Tibial nerve (tissue), 4 donors: ENCODE results near the gene FRMD4A. TPM values are rescaled to one million over a fixed set of nuclear protein-coding genes. Genes with fewer than 3 reads are reported as not detected.

Experiments
- DNase-seq, 2 donors: peaks; one replicate each; pipeline ENCODE4 v3.0.0-alpha.2; 2019; ENCODE audit warnings: low spot score in 2 of 2
- H3K27ac ChIP-seq, 4 donors: fragments of 200-600 bp; sonication (generic) in 3 of 4; one replicate each; pipeline ENCODE4 v1.5.1; 2017 to 2019; ENCODE audit warnings: mild to moderate bottlenecking in 1 of 4
- H3K27me3 ChIP-seq, 2 donors: fragments of 200-600 bp; sonication (generic) in 1 of 2; one replicate each; pipeline versions ENCODE4 v1.5.1 to v1.6.0; 2017 to 2019
- H3K36me3 ChIP-seq, 3 donors: fragments of 200-600 bp; sonication (generic); one replicate each; pipeline ENCODE4 v1.5.1; 2018 to 2019
- H3K4me1 ChIP-seq, 4 donors: fragments of 200-600 bp; sonication (generic) in 3 of 4; one replicate each; pipeline ENCODE4 v1.5.1; 2017 to 2019
- H3K4me3 ChIP-seq, 4 donors: fragments of 200-600 bp; sonication (generic) in 3 of 4; one replicate each; pipeline ENCODE4 v1.5.1; 2017 to 2019; ENCODE audit warnings: mild to moderate bottlenecking in 1 of 4, moderate library complexity in 1 of 4
- H3K9me3 ChIP-seq, 4 donors: fragments of 200-600 bp; sonication (generic) in 3 of 4; one replicate each; pipeline ENCODE4 v1.5.1; 2017 to 2019
- EP300 ChIP-seq, 2 donors: sonication (generic); formaldehyde crosslinking; IDR thresholded peaks; one replicate each; pipeline ENCODE4 v1.6.1; 2017; ENCODE audit warnings: antibody characterized with exemption in 2 of 2, mild to moderate bottlenecking in 1 of 2
- POLR2A ChIP-seq, 2 donors: fragments of 450-650 bp; IDR thresholded peaks; one replicate each; pipeline ENCODE4 v1.6.1; 2017; ENCODE audit warnings: antibody characterized with exemption in 2 of 2, mild to moderate bottlenecking in 2 of 2, moderate library complexity in 2 of 2
- WGBS, 2 donors: methylation state at CpG; one replicate each; pipeline ENCODE4 v1.1.5; 2018; 5-methylcytosine and 5-hydroxymethylcytosine counted together
- total RNA-seq, 4 donors: library from RNA; depleted of rRNA; stranded (reverse); fragments of >200 nt; gene quantifications; one replicate each; pipeline ENCODE4 v1.1.0, GENCODE V29; 2016
- TF ChIP-seq, protein P1 (sequence below), 5 experiments: fragments of 200-600 bp in 3 of 5; fragments of 450-650 bp in 2 of 5; sonication (generic) in 3 of 5; IDR thresholded peaks; one replicate each; pipeline ENCODE4 v1.5.1; 2016 to 2019; ENCODE audit warnings: antibody characterized with exemption in 5 of 5, mild to moderate bottlenecking in 3 of 5, moderate library complexity in 2 of 5

The FRMD4A gene
- total RNA-seq, 4 donors from 2014 or later, result 39.8 to 89.7 (median 53.9) TPM

DNA sequence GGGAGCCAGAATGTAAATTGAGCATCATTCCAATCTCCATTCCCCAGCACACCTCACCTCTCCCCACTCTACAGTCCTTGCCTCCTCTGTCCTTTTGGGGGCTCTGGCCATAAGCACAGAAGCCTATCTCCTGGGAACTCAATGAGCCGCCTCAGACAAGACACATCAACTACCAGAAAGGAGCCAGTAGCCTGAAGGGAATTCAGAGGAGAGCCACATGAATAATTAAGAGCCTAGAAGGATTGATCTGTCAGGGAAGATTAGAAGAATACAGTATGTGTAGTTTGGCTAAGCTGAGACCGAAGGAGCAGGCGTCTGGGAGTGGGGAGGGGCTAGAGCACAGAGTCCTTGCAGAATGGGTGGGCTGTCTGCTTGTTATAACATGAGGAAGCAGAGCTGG is 31.2 kb downstream of the FRMD4A start:
- no peaks in the 10 kb centered on the region for H3K36me3 ChIP-seq
- no peak overlapping the region for H3K27ac ChIP-seq
- H3K9me3 ChIP-seq, result no peaks in the 10 kb centered on the region
- TF ChIP-seq EP300 (IDR thresholded peaks at IDR 0.05) (no peak), POLR2A (IDR thresholded peaks at IDR 0.05) (no peak)
- TF ChIP-seq, protein P1, sequence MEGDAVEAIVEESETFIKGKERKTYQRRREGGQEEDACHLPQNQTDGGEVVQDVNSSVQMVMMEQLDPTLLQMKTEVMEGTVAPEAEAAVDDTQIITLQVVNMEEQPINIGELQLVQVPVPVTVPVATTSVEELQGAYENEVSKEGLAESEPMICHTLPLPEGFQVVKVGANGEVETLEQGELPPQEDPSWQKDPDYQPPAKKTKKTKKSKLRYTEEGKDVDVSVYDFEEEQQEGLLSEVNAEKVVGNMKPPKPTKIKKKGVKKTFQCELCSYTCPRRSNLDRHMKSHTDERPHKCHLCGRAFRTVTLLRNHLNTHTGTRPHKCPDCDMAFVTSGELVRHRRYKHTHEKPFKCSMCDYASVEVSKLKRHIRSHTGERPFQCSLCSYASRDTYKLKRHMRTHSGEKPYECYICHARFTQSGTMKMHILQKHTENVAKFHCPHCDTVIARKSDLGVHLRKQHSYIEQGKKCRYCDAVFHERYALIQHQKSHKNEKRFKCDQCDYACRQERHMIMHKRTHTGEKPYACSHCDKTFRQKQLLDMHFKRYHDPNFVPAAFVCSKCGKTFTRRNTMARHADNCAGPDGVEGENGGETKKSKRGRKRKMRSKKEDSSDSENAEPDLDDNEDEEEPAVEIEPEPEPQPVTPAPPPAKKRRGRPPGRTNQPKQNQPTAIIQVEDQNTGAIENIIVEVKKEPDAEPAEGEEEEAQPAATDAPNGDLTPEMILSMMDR (IDR thresholded peaks at IDR 0.05), result no peak
- H3K4me1 ChIP-seq, result peaks cover 0 to 6% (median 0%) of the 10 kb centered on the region in 4 donors
- WGBS, 2 donors, result 49 to 59% methylated on average over 3 of the region's 3 CpGs
- H3K27me3 ChIP-seq, result no peaks in the 10 kb centered on the region
- H3K4me3 ChIP-seq, result no peak overlapping the region
- no peak for DNase-seq

DNA sequence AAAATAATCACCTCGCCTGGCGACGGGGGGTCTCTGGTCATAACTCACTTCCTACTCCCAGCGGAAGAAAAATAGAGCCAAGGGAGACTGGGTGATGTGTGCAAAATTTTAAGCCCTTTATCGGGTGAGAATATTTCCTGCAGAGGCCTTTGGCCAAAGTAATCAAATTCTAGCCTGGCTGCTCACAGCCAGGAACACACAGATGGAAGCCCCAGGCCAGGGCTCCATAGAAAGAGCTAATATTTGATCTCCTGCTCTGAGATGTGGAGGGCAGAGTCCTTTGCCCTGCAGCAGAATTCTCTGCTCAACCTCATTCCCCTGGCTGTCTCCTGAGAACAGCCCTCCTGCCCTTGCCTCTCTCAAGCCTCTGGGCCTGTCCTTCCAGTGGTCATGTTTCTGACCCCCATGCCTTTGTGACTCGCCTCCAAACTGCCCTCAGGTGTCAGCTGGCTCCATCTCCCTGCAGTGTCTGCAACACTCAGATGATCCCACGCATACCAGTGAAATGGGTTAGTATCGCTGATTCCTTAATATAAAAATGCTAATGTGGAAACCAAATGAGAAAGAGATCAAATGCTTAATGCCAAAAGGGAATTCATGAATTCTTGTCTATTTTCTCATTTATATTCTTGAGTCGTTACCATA is 34.5 kb downstream of the FRMD4A start:
- Histone ChIP-seq H3K9me3 (peaks cover 0 to 17% (median 2%) of the 10 kb centered on the region in 4 donors), H3K4me1 (peaks cover 0 to 6% (median 0%) of the 10 kb centered on the region in 4 donors), H3K36me3 (no peaks in the 10 kb centered on the region), H3K27ac (no peak overlapping the region), H3K4me3 (no peak overlapping the region), H3K27me3 (no peaks in the 10 kb centered on the region)
- no peak for DNase-seq
- WGBS, 2 donors, result 42 to 45% methylated on average over 9 of the region's 9 CpGs
- TF ChIP-seq, protein P1 (IDR thresholded peaks at IDR 0.05), result no peak
- no peak for TF ChIP-seq POLR2A (IDR thresholded peaks at IDR 0.05)
- TF ChIP-seq EP300 (IDR thresholded peaks at IDR 0.05), result no peak

- Histone ChIP-seq H3K4me1 (peaks cover 0 to 6% (median 0%) of the 10 kb centered on the region in 4 donors), H3K27me3 (no peaks in the 10 kb centered on the region), H3K9me3 (peaks cover 0 to 26% (median 2%) of the 10 kb centered on the region in 4 donors), H3K27ac (no peak overlapping the region), H3K36me3 (no peaks in the 10 kb centered on the region), H3K4me3 (no peak overlapping the region)
- TF ChIP-seq POLR2A (IDR thresholded peaks at IDR 0.05), result no peak
- TF ChIP-seq, protein P1 (IDR thresholded peaks at IDR 0.05), result no peak
- no peak for TF ChIP-seq EP300 (IDR thresholded peaks at IDR 0.05)
- no peak for DNase-seq
- WGBS, 2 donors, result 80 to 84% methylated on average over 14 of the region's 14 CpGs
These were observed 36.2 kb downstream of the FRMD4A start for GRCh38 chr10:14294347-14295059.

DNA sequence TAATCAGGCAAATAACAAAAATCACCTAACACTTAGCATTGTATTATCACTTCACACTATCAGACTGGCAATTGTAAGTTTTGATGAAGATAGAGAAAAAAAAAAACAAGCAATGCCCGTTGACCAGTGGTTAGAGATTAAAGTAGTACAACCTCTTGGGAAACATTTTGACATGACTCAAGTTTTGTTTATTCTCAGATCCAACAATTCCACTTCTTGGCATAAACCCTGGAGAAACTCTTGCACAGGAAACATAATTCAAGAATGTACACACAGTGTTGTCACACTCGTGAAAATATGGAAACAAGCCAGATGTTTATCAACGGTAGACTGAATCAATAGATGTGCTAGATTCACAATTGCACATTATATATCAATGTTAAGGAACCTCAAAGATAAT is 37.2 kb downstream of the FRMD4A start:
- Histone ChIP-seq H3K27me3 (no peaks in the 10 kb centered on the region), H3K36me3 (no peaks in the 10 kb centered on the region), H3K27ac (no peak overlapping the region), H3K4me1 (peaks cover 0 to 6% (median 0%) of the 10 kb centered on the region in 4 donors), H3K9me3 (peaks cover 0 to 28% (median 2%) of the 10 kb centered on the region in 4 donors), H3K4me3 (no peak overlapping the region)
- DNase-seq, result no peak
- TF ChIP-seq EP300 (IDR thresholded peaks at IDR 0.05), result no peak
- TF ChIP-seq, protein P1 (IDR thresholded peaks at IDR 0.05), result no peak
- no peak for TF ChIP-seq POLR2A (IDR thresholded peaks at IDR 0.05)
- WGBS, 2 donors, result 25 to 34% methylated on average over 3 of the region's 3 CpGs

GRCh38 chr10:14291296-14291695 is 39.4 kb downstream of the FRMD4A start:
- peaks cover 0 to 6% (median 0%) of the 10 kb centered on the region in 4 donors for H3K4me1 ChIP-seq
- no peaks in the 10 kb centered on the region for H3K27me3 ChIP-seq
- H3K9me3 ChIP-seq, result peaks cover 0 to 30% (median 2%) of the 10 kb centered on the region in 4 donors
- DNase-seq, result no peak
- no peak overlapping the region for H3K27ac ChIP-seq
- TF ChIP-seq EP300 (IDR thresholded peaks at IDR 0.05) (no peak), POLR2A (IDR thresholded peaks at IDR 0.05) (no peak)
- TF ChIP-seq, protein P1 (IDR thresholded peaks at IDR 0.05), result no peak
- no peaks in the 10 kb centered on the region for H3K36me3 ChIP-seq
- no peak overlapping the region for H3K4me3 ChIP-seq
- 96 to 100% methylated on average over 1 of the region's 1 CpG for WGBS, 2 donors
